ENCODE data around the gene CHMP4A.
A peak's percentile ranks its signal among the peaks of the same experiment; 100 is the strongest.

The CHMP4A gene

DNA sequence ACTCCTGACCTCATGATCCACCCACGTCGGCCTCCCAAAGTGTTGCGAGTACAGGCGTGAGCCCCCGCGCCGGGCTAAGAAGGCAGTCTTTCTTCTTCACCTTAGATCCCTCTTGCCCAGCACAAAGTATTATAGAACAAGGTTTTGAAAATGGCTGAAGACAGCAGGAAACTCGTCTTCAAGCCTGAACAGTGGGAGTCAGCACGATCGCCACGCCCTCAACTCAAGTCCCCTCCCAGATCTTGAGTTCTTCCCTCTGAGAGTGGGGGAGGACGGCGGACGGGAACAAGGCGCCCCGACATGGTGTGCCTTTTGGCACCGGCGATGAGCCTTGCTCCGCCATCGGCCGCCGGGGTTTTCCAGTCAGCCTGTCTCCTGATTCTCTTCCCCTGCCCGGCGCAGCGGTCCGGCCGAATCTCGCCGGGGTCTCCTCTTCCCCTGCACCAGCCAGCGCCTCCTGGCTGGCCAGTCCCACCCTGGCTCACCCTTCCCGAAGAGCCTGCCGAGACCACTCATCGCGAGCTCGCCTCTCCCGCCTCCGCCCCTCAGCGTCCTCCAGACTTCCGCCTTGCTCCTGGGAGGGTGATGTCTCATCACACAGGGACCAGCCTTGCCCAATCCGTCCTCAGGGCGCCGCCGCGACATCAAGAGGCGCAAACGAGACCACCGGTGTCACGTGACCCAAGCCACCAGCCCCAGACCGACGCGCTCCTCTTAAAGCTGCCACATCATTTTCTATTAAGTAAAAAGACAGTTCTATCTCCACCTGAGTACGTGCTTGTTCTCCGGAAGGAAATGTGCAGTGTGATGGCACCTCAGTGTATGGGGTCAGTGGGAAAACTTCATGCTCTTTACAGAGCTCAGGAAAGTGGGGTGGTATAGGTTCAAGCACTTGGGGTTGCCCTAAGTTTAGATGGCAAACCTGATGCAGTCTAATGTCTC is at the start of gene CHMP4A:
Gene CHMP4A, minus strand, starts transcription at position 565 of the 942 bp plus-strand sequence. Its CDS starts 49 bp downstream, at position 516.
- peak; percentile 88 for DNase-seq (ENCODE audit: low spot score)

- DNase-seq (ENCODE audit: low spot score): no peak
Observed at GRCh38 chr14:24261969-24262327, 48.7 kb upstream of the CHMP4A start.

- no peak for DNase-seq (ENCODE audit: low spot score)
Observed at GRCh38 chr14:24261256-24261968, 48.1 kb upstream of the CHMP4A start.

- no peak for DNase-seq (ENCODE audit: low spot score)
Observed at GRCh38 chr14:24260780-24261157, 47.5 kb upstream of the CHMP4A start.

- DNase-seq (ENCODE audit: low spot score): no peak
Observed at GRCh38 chr14:24260026-24260779, 46.9 kb upstream of the CHMP4A start.

GRCh38 chr14:24259282-24260025 is 46.2 kb upstream of the CHMP4A start:
- DNase-seq (ENCODE audit: low spot score): no peak

GRCh38 chr14:24258548-24259265 is 45.4 kb upstream of the CHMP4A start:
- DNase-seq (ENCODE audit: low spot score): no peak

- DNase-seq (ENCODE audit: low spot score): no peak
Observed at GRCh38 chr14:24258119-24258518, 44.8 kb upstream of the CHMP4A start.

DNA sequence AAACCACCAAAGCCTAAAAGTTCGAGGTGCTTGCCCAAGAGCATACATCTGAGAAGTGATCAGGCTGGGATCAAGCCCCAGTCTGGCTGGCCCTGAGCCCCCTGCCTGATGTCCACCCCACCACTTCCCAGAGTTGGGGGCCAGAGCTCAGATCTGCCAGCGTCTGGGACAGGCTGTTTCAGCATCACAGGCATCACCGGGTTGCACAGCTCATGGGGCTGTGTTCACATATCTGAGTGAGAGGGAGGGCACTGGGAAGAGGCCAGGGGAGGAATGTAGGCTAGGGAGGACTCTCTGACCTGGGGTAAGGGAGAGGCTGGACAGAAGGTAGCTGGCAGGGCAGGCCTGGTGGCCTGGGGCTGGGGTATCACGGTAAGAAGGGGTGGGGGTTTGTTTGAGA is 43.7 kb upstream of the CHMP4A start:
- DNase-seq (ENCODE audit: low spot score): no peak

DNA sequence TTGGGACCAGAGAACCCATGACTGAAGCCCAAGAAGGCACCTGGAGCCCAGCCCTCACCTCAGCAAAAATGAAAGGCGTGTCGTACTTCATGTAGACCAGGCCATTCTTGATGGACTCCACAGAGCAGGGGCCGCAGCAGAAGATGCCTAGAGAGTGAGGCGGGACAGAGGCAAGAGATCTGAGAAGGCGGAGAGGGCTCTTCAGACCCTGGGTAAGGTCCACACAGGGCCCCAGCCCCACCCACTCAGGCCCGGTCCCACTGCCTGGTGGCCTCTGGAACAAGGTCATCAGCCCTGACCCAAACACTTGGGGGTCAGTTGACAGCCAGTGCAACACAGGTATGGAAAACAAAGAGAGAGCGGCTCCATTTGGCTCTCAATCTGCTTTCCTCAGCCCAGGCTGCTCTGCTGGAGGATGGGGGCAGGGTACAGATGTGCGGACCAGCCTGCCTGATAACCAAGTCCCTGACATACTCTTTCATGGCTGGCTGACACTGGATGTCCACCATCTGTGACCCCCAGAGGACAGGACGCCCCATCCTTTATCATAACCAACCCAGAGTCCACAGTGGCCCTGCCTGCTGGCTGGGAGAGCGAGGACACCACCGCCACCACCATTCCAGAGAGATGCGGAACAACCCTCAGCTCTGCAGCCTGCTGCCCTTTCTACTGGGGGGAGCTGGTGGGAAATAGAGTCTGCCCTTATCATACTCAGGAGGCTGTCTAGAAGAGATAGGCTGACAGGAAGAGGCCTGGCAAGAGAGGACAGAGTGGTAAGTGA is 42.8 kb upstream of the CHMP4A start:
- no peak for DNase-seq (ENCODE audit: low spot score)

DNA sequence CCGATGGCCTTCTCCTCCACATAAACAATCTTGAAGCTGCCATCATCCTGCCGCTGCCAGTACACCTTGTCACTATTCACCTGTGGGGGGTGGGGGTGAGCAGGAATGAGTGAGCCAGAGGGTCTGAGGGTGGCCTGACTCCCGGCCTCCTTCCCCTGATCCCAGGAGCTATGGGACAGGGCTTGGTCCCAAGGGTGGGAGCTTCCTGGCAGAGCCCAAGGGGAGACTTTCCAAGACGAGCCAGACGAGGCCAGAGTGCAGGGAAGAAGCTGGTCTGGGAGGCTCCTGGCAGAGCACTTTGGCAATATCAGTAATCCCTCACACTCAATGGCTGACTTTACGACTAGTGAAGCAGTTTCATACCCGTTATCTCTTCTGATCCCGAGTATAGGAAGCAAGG is 42.1 kb upstream of the CHMP4A start:
- DNase-seq (ENCODE audit: low spot score): no peak

DNA sequence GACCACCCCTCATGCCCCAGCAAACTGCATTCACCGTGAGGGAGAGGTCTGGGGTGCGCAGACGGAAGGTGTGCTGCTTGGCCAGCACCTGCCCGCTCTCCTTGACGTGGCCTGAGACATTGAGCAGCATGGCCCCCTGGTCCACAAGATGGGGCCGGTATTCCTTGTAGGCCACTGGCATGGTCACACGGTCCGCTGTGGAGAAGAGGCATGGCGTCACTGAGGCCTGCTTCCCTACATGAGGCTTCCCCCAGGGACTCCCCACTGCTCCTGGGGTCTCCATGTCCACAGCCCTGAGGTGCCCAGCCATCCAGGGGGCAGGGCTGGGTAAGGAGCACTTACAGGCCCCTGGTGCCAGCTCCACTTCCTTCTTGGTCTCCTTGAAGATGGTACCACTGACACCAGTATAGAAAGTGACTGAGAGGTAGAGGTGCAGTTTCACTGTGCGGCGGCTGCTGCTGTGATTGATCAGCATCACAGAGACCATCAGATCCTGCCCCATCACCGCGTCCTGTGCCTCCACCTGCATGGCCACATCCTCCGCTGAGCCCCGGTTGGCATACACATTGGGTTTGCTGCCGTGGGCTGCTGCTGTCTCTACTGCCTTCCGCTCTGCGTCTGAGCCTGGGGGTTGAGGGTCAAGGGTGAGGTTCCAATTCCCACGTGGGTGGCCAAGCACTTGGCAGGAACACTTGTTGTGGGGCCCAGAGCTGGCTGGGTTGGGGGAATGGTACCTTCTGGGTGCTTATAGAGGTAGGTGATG is 41.5 kb upstream of the CHMP4A start:
- no peak for DNase-seq (ENCODE audit: low spot score)

- DNase-seq (ENCODE audit: low spot score): no peak
Observed at GRCh38 chr14:24253936-24254335, 40.6 kb upstream of the CHMP4A start.

DNA sequence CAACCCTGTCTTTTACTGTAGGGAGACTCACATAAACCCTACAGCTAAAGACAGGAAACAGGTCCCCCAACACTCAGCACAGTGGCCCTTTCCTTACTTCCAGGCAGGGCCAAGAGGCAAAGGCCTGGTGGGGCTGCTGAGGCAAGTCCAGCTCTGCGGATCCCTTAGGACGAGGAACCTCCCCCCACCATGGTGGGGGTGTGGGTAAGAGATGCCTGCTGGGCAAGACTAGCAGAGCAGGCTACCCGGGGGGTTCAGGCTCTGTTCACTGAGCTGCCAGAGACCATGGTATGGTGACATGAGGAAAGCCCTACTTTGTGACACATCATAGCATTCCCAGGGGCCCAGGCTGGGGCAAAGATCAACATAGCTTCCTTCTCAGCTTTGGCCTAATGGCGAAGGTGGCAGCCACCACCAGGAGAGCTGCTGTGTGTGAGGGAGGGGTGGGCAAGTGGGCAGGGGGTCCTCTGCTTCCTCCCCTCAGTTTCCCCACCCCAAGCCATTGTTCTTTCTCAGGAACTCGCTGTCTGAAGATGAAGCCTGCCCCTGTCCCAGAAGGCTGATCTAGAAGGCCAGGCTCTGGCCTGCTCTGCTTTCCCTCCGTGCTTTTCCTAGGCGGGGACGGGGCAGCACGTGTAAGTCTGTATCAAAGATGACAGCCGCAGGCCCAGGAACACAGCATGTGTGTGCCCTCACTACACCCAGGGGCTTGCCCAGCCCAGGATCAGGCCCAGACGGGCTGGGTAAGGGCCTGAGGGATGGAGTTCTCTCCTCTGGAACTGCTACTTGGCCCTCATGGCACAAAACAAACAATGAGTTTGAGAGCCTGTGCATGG is 39.2 kb upstream of the CHMP4A start:
- DNase-seq (ENCODE audit: low spot score): no peak

GRCh38 chr14:24251880-24252288 is 38.6 kb upstream of the CHMP4A start:
- no peak for DNase-seq (ENCODE audit: low spot score)

DNA sequence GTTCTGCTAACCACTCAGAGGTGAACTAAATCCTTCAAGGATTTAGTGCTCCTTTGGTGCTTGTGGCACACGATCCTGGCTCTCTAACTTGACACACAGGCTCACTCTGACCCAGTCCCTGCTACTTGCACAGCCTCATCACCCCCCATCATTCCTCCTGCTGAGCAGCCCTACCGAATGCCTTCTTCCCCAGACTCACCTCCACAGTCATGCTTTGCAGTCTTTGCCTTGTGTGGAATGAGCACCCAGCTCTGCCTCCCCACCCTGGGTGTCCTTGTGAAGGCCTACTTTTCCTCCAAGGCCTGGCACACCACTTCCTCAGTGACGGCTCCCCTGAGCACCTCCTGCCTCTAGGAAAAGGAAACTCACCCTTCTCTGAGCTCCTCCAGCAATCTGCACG is 37.1 kb upstream of the CHMP4A start:
- DNase-seq (ENCODE audit: low spot score): no peak

GRCh38 chr14:24249230-24250021 is 36.1 kb upstream of the CHMP4A start:
- DNase-seq (ENCODE audit: low spot score): no peak

DNA sequence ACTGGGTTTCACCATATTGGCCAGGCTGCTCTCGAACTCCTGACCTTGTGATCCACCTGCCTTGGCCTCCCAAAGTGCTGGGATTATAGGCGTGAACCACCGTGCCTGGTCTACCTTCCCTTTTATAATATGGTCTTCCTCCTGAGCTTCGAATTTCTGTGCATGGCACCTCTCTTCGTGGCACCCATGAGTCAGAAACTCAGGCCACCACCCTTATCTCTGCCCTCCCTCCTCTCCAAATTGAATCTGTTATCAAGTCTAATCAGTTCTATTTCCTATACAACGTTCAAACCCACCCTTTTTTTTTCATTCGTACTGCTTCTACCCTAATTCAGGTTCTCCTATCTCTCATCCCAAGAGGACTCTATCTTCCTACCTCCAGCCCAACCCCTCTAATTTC is 34.1 kb upstream of the CHMP4A start:
- no peak for DNase-seq (ENCODE audit: low spot score)
